ENCODE data around the gene CACFD1. TPM values are rescaled to one million over a fixed set of nuclear protein-coding genes. Genes with fewer than 3 reads are reported as not detected.

The CACFD1 gene
- total RNA-seq, 4 donors from 2014 or later: 2.3 to 21.6 (median 5.2) TPM

DNA sequence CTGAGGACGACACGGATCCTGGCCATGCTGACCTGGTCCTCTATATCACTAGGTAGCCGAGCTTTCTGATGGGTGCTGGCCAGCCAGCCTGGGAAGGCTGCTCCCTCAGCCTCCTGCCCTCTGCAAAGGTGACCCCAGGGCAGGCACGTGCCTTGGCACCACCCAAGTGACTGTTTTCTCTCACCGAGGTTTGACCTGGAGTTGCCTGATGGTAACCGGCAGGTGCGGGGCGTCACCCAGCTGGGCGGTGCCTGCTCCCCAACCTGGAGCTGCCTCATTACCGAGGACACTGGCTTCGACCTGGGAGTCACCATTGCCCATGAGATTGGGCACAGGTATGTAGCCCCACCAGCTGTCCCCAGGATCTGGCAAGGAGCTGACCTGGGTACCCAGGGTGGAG is 33.8 kb upstream of the CACFD1 start:
- TF ChIP-seq, protein P1, sequence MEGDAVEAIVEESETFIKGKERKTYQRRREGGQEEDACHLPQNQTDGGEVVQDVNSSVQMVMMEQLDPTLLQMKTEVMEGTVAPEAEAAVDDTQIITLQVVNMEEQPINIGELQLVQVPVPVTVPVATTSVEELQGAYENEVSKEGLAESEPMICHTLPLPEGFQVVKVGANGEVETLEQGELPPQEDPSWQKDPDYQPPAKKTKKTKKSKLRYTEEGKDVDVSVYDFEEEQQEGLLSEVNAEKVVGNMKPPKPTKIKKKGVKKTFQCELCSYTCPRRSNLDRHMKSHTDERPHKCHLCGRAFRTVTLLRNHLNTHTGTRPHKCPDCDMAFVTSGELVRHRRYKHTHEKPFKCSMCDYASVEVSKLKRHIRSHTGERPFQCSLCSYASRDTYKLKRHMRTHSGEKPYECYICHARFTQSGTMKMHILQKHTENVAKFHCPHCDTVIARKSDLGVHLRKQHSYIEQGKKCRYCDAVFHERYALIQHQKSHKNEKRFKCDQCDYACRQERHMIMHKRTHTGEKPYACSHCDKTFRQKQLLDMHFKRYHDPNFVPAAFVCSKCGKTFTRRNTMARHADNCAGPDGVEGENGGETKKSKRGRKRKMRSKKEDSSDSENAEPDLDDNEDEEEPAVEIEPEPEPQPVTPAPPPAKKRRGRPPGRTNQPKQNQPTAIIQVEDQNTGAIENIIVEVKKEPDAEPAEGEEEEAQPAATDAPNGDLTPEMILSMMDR (IDR thresholded peaks at IDR 0.05): no peak
- no peak overlapping the region for H3K27ac ChIP-seq
- intact Hi-C loops (cut with DNase I; ENCODE audit: low total_unique reads): no loop called here
- no peaks in the 10 kb centered on the region for H3K9me3 ChIP-seq
- peaks cover 0 to 9% of the 10 kb centered on the region in 2 donors for H3K4me1 ChIP-seq
- peaks cover 0 to 12% of the 10 kb centered on the region in 2 donors for H3K27me3 ChIP-seq
- no peak overlapping the region for H3K4me3 ChIP-seq
- H3K36me3 ChIP-seq: no peaks in the 10 kb centered on the region
- no peak for DNase-seq

- no peak overlapping the region for H3K4me3 ChIP-seq
- no peaks in the 10 kb centered on the region for H3K36me3 ChIP-seq
- H3K4me1 ChIP-seq: peaks cover 0 to 9% of the 10 kb centered on the region in 2 donors
- H3K27me3 ChIP-seq: peaks cover 0 to 12% of the 10 kb centered on the region in 2 donors
- H3K27ac ChIP-seq: no peak overlapping the region
- no peaks in the 10 kb centered on the region for H3K9me3 ChIP-seq
- DNase-seq: no peak
- TF ChIP-seq POLR2A (IDR thresholded peaks at IDR 0.05): no peak
- TF ChIP-seq, protein P1 (IDR thresholded peaks at IDR 0.05): no peak
- intact Hi-C loops (cut with DNase I; ENCODE audit: low total_unique reads): no loop called here
Observed at GRCh38 chr9:133427658-133428348, 32.0 kb upstream of the CACFD1 start.

- Histone ChIP-seq H3K36me3 (no peaks in the 10 kb centered on the region), H3K4me1 (peaks cover 0 to 9% of the 10 kb centered on the region in 2 donors), H3K27ac (no peak overlapping the region), H3K4me3 (no peak overlapping the region), H3K9me3 (no peaks in the 10 kb centered on the region), H3K27me3 (peaks cover 0 to 12% of the 10 kb centered on the region in 2 donors)
- TF ChIP-seq, protein P1 (IDR thresholded peaks at IDR 0.05): no peak
- TF ChIP-seq POLR2A (IDR thresholded peaks at IDR 0.05): no peak
- intact Hi-C loops (cut with DNase I; ENCODE audit: low total_unique reads): no loop called here
- DNase-seq: no peak
Observed at GRCh38 chr9:133428617-133429101, 31.1 kb upstream of the CACFD1 start.

DNA sequence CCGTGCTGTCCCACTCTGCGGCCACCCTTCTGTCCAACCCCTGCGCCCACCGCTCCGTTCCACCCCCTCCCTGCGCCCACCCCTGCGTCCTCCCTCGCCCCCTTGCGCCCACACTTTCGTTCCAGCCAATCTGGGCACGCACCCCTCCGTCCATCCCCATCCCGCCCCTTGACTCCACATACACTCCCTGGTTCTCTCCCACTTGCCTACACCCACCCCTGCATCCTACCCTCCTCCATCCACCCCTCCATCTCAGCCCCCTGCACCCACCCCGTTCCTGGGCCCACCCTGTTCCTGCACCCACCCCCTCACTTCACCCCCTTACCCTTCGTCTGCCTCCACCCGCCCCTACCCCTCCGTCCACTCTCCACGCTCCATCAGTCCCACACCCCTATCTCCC is 30.6 kb upstream of the CACFD1 start:
- H3K27me3 ChIP-seq: peaks cover 0 to 12% of the 10 kb centered on the region in 2 donors
- no peaks in the 10 kb centered on the region for H3K9me3 ChIP-seq
- H3K27ac ChIP-seq: no peak overlapping the region
- TF ChIP-seq POLR2A (IDR thresholded peaks at IDR 0.05): no peak
- TF ChIP-seq, protein P1 (IDR thresholded peaks at IDR 0.05): no peak
- no peaks in the 10 kb centered on the region for H3K36me3 ChIP-seq
- peaks cover 0 to 9% of the 10 kb centered on the region in 2 donors for H3K4me1 ChIP-seq
- intact Hi-C loops (cut with DNase I; ENCODE audit: low total_unique reads): no loop called here
- no peak overlapping the region for H3K4me3 ChIP-seq
- DNase-seq: no peak

DNA sequence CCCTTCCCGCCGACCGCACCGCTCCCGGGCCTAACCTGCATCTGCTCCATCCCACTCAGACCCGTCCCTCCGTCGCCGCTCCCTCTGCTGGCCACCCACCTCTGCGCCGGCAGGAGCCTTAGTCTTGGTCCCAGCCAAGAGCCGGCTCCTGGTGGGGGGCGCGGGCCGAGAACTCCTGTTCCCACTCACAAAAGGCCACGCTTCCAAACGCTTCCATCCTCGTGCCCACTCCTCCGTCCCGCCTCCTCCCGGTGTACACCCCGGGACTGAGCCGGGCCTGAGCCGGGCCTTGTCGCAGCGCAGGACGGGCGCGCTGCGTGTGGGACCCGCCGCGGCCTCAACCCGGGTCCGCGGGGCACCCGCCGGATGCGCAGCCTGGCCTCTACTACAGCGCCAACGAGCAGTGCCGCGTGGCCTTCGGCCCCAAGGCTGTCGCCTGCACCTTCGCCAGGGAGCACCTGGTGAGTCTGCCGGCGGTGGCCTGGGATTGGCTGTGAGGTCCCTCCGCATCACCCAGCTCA is 30.1 kb upstream of the CACFD1 start:
- peaks cover 0 to 9% of the 10 kb centered on the region in 2 donors for H3K4me1 ChIP-seq
- no peak overlapping the region for H3K4me3 ChIP-seq
- no peaks in the 10 kb centered on the region for H3K36me3 ChIP-seq
- intact Hi-C loops (cut with DNase I; ENCODE audit: low total_unique reads): no loop called here
- no peak overlapping the region for H3K27ac ChIP-seq
- H3K9me3 ChIP-seq: no peaks in the 10 kb centered on the region
- no peak for TF ChIP-seq POLR2A (IDR thresholded peaks at IDR 0.05)
- TF ChIP-seq, protein P1 (IDR thresholded peaks at IDR 0.05): peak in 1 of 4 experiments; percentile 12
- H3K27me3 ChIP-seq: peaks cover 0 to 12% of the 10 kb centered on the region in 2 donors
- no peak for DNase-seq

All from uterus (tissue), 4 donors.